Breast epithelium (tissue), 4 donors: ENCODE results near the gene RIBC1. TPM values are rescaled to one million over a fixed set of nuclear protein-coding genes. Genes with fewer than 3 reads are reported as not detected.
A peak's percentile ranks its signal among the peaks of the same experiment; 100 is the strongest.

Experiments used
- DNase-seq, 2 donors: peaks; one replicate each; pipeline ENCODE4 v3.0.0-alpha.2; 2019; ENCODE audit warnings: low spot score in 2 of 2
- H3K27ac ChIP-seq, 2 donors: fragments of 200-600 bp; sonication (generic) in 1 of 2; one replicate each; pipeline ENCODE4 v1.5.1; 2016 to 2019; ENCODE audit warnings: mild to moderate bottlenecking in 1 of 2
- H3K27me3 ChIP-seq, 2 donors: fragments of 200-600 bp; sonication (generic) in 1 of 2; one replicate each; pipeline versions ENCODE4 v1.5.1 to v1.6.0; 2017 to 2019; ENCODE audit warnings: control low read depth in 1 of 2, mild to moderate bottlenecking in 1 of 2
- H3K36me3 ChIP-seq: fragments of 200-600 bp; one replicate; pipeline ENCODE4 v1.5.1; 2019
- H3K4me1 ChIP-seq, 2 donors: fragments of 200-600 bp; sonication (generic); one replicate each; pipeline ENCODE4 v1.5.1; 2016 to 2019; ENCODE audit warnings: control low read depth in 1 of 2
- H3K4me3 ChIP-seq, 3 donors: fragments of 200-600 bp; sonication (generic); 1 replicate in 2 of 3; 2 replicates in 1 of 3; pipeline ENCODE4 v1.5.1; 2016 to 2019; ENCODE audit warnings: mild to moderate bottlenecking in 3 of 3, moderate library complexity in 2 of 3
- H3K9me3 ChIP-seq, 2 donors: fragments of 200-600 bp; sonication (generic) in 1 of 2; one replicate each; pipeline ENCODE4 v1.5.1; 2016 to 2019; ENCODE audit warnings: control low read depth in 1 of 2
- POLR2A ChIP-seq: fragments of 450-650 bp; IDR thresholded peaks from one replicate; pipeline ENCODE4 v1.6.1; 2016; ENCODE audit warnings: antibody characterized with exemption, mild to moderate bottlenecking, moderate library complexity
- POLR2AphosphoS5 ChIP-seq, 3 donors: sonication (generic); formaldehyde crosslinking; IDR thresholded peaks; one replicate each; pipeline ENCODE4 v1.6.1; 2017; ENCODE audit warnings: antibody characterized with exemption in 3 of 3
- intact Hi-C: fragments of 100-400 bp; cut with DNase I; formaldehyde crosslinking; loops from one replicate; pipeline ENCODE4 v1.15.1; 2023; ENCODE audit warnings: low total_unique reads
- total RNA-seq, 3 donors: library from RNA; depleted of rRNA; stranded (reverse); fragments of >200 nt; gene quantifications; one replicate each; pipeline ENCODE4 v1.1.0, GENCODE V29; 2016
- TF ChIP-seq, protein P1 (sequence below), 3 donors: fragments of 450-650 bp; IDR thresholded peaks; one replicate each; pipeline ENCODE4 v1.5.1; 2016 to 2017; ENCODE audit warnings: antibody characterized with exemption in 3 of 3, mild to moderate bottlenecking in 3 of 3, moderate library complexity in 3 of 3

The RIBC1 gene
- total RNA-seq, 3 donors from 2014 or later: 2.0 to 2.9 (median 2.1) TPM

- H3K9me3 ChIP-seq: no peaks in the 10 kb centered on the region
- intact Hi-C loops: no loop called here
- peaks cover 0 to 4% of the 10 kb centered on the region in 2 donors for H3K4me1 ChIP-seq
- H3K4me3 ChIP-seq: no peak overlapping the region
- H3K27me3 ChIP-seq: peaks cover 0 to 59% of the 10 kb centered on the region in 2 donors
- TF ChIP-seq POLR2A (no peak), POLR2AphosphoS5 (IDR thresholded peaks at IDR 0.05) (no peak)
- TF ChIP-seq, protein P1, sequence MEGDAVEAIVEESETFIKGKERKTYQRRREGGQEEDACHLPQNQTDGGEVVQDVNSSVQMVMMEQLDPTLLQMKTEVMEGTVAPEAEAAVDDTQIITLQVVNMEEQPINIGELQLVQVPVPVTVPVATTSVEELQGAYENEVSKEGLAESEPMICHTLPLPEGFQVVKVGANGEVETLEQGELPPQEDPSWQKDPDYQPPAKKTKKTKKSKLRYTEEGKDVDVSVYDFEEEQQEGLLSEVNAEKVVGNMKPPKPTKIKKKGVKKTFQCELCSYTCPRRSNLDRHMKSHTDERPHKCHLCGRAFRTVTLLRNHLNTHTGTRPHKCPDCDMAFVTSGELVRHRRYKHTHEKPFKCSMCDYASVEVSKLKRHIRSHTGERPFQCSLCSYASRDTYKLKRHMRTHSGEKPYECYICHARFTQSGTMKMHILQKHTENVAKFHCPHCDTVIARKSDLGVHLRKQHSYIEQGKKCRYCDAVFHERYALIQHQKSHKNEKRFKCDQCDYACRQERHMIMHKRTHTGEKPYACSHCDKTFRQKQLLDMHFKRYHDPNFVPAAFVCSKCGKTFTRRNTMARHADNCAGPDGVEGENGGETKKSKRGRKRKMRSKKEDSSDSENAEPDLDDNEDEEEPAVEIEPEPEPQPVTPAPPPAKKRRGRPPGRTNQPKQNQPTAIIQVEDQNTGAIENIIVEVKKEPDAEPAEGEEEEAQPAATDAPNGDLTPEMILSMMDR (IDR thresholded peaks at IDR 0.05): no peak
- no peaks in the 10 kb centered on the region for H3K36me3 ChIP-seq
- DNase-seq: no peak
- H3K27ac ChIP-seq: no peak overlapping the region
These were observed 14.5 kb downstream of the RIBC1 start for GRCh38 chrX:53437206-53437605.

DNA sequence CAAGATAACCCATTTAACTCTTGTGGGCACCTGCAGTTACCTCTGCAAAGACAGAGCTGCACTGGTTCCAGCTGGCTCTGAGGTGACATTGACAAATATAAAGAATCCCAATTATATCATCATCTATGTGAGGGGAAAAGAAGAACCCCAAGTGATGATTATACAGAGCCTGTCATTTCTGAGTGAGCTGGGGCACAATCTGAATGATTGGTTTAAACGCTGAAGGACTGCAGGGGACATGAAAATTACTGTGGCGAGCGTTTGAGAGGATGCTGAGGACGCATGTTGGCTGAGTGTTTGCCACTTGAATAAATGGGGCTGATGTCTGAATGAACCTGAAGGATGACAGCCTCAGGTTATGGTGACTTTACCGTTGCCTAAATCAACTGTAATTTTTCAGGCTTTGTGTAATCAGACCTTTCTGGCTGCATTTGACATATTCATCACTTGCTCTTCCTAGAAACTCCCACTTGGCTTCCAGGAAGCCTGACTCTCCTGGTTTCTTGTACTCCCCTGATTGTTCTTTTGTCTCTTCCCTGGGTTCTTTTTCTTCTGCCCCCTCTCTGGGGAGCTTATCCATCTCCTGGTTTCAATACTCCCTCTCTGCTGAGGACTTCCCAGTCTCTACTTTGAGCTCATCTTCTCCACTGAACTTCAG is 15.6 kb downstream of the RIBC1 start:
- H3K9me3 ChIP-seq: no peaks in the 10 kb centered on the region
- TF ChIP-seq, protein P1 (IDR thresholded peaks at IDR 0.05): no peak
- TF ChIP-seq POLR2AphosphoS5 (IDR thresholded peaks at IDR 0.05) (no peak), POLR2A (no peak)
- no peak overlapping the region for H3K4me3 ChIP-seq
- peaks cover 0 to 6% of the 10 kb centered on the region in 2 donors for H3K4me1 ChIP-seq
- no peak for DNase-seq
- no peak overlapping the region for H3K27ac ChIP-seq
- H3K36me3 ChIP-seq: no peaks in the 10 kb centered on the region
- intact Hi-C loops: no loop called here
- peaks cover 0 to 64% of the 10 kb centered on the region in 2 donors for H3K27me3 ChIP-seq

- no peak for DNase-seq
- peaks cover 0 to 60% of the 10 kb centered on the region in 2 donors for H3K27me3 ChIP-seq
- intact Hi-C loops: no loop called here
- no peaks in the 10 kb centered on the region for H3K36me3 ChIP-seq
- H3K4me3 ChIP-seq: no peak overlapping the region
- H3K9me3 ChIP-seq: no peaks in the 10 kb centered on the region
- H3K27ac ChIP-seq: no peak overlapping the region
- H3K4me1 ChIP-seq: peaks cover 0 to 6% of the 10 kb centered on the region in 2 donors
- no peak for TF ChIP-seq POLR2A
- TF ChIP-seq, protein P1 (IDR thresholded peaks at IDR 0.05): no peak
- no peak for TF ChIP-seq POLR2AphosphoS5 (IDR thresholded peaks at IDR 0.05)
These were observed 16.2 kb downstream of the RIBC1 start for GRCh38 chrX:53438832-53439230.

DNA sequence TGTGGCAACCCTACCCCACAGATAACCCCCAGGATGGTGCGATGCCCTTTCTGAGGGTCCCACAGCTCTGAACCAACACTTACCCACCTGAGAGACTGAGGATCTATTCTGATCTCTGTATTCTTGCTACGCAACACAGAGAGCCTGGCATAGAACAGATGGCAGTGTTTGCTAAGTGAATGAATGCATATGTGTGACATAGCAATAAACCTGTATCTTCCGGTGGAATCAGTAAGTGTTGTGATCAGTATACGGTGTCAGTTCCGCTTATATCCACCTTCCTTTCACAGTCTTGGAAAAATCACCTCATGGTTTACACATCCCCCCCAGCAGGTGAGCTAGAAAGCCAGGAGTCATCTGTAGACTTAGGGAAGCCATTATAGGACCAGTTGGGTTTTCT is 17.4 kb downstream of the RIBC1 start:
- TF ChIP-seq POLR2AphosphoS5 (IDR thresholded peaks at IDR 0.05) (no peak), POLR2A (no peak)
- TF ChIP-seq, protein P1 (IDR thresholded peaks at IDR 0.05): no peak
- no peaks in the 10 kb centered on the region for H3K36me3 ChIP-seq
- peak overlapping the region; percentile 27 to 59 (median 44) for H3K4me3 ChIP-seq
- DNase-seq: no peak
- H3K4me1 ChIP-seq: peaks cover 0 to 6% of the 10 kb centered on the region in 2 donors
- intact Hi-C loops: no loop called here
- H3K27me3 ChIP-seq: peaks cover 0 to 52% of the 10 kb centered on the region in 2 donors
- peak overlapping the region; percentile 82 to 87 for H3K27ac ChIP-seq
- no peaks in the 10 kb centered on the region for H3K9me3 ChIP-seq

DNA sequence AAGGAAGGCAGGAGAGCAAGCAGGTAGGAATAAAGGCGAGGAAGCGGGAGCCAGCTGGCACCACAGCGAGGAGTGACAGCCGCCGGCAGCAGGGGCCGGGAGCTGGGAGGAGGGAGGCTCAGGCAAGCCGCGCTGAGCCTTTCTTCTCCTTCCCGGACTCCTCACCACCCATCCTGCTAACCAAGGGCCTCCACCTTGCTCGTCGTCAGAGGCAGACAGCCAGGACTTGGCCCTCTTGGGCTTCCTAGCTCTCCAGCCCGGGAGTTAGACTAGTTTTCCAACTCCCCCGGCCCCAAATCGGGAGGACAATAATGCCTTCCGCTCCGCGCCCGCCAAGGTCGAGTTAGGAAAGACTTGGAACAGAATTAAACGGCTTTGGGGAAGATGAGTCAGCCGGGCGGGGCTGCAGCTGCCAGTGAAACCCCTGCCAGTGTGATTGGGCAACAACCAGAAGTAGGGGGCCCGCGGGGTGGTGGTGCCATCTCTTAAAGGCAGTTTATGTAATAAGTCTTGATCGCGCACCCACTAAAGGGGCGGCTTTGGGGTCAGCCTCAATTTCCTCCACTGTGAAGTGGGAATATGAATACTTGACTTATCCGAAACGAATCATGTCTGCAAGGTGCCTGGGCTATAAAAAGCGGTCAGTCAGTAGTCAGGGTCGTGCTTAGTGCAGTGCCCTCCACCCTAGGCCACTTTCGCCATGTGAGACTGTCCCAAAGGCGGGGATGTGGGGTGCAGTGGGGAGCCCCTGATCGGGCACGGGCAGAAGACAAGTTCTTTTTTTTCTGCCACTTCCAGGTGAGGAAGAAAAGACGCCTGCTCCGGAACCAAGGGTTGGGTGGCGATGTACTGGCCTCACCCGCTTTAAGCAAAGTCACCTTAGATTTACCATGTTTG is 18.2 kb downstream of the RIBC1 start:
- intact Hi-C loops: no loop called here
- Histone ChIP-seq H3K36me3 (no peaks in the 10 kb centered on the region), H3K27ac (peak overlapping the region; percentile 82 to 87), H3K9me3 (no peaks in the 10 kb centered on the region), H3K4me3 (peak overlapping the region; percentile 27 to 59 (median 44)), H3K27me3 (peaks cover 0 to 52% of the 10 kb centered on the region in 2 donors), H3K4me1 (peaks cover 0 to 6% of the 10 kb centered on the region in 2 donors)
- TF ChIP-seq POLR2A (no peak), POLR2AphosphoS5 (IDR thresholded peaks at IDR 0.05) (peak in 1 of 3 donors; percentile 62)
- DNase-seq: peak; percentile 55 to 59
